Inflammatory macrophage (primary cell): ENCODE results near the gene ANK2.

ENCODE experiments used
- DNase-seq, 2 donors: peaks; one replicate each; pipeline ENCODE4 v3.0.0-alpha.2; 2020 to 2022

ANK2 gene

GRCh38 chr4:113355550-113356371 lies 306.3 kb downstream of the ANK2 start:
- DNase-seq = peak; percentile 24 to 29

GRCh38 chr4:113356453-113356852 lies 307.0 kb downstream of the ANK2 start:
- no peak for DNase-seq

- DNase-seq = no peak
These were observed 309.3 kb downstream of the ANK2 start for GRCh38 chr4:113358784-113359183.

- no peak for DNase-seq
These were observed 315.9 kb downstream of the ANK2 start for GRCh38 chr4:113365377-113365776.

GRCh38 chr4:113368056-113368455 lies 318.6 kb downstream of the ANK2 start:
- no peak for DNase-seq

- no peak for DNase-seq
These were observed 321.7 kb downstream of the ANK2 start for GRCh38 chr4:113371111-113371510.

GRCh38 chr4:113375964-113376666 lies 326.7 kb downstream of the ANK2 start:
- no peak for DNase-seq

GRCh38 chr4:113378836-113379235 lies 329.4 kb downstream of the ANK2 start:
- no peak for DNase-seq

GRCh38 chr4:113382704-113383103 lies 333.3 kb downstream of the ANK2 start:
- no peak for DNase-seq

GRCh38 chr4:113383111-113383785 lies 333.8 kb downstream of the ANK2 start:
- no peak for DNase-seq

GRCh38 chr4:113384600-113384999 lies 335.1 kb downstream of the ANK2 start:
- no peak for DNase-seq

- no peak for DNase-seq
These were observed 335.9 kb downstream of the ANK2 start for GRCh38 chr4:113385281-113385899.

- DNase-seq = no peak
These were observed 339.7 kb downstream of the ANK2 start for GRCh38 chr4:113389160-113389559.

GRCh38 chr4:113390850-113391249 lies 341.4 kb downstream of the ANK2 start:
- DNase-seq = no peak

- DNase-seq = no peak
These were observed 344.8 kb downstream of the ANK2 start for GRCh38 chr4:113394108-113394729.

GRCh38 chr4:113394730-113395530 lies 345.5 kb downstream of the ANK2 start:
- peak; percentile 85 for DNase-seq

GRCh38 chr4:113397114-113397701 lies 347.8 kb downstream of the ANK2 start:
- DNase-seq = no peak

GRCh38 chr4:113398441-113399143 lies 349.1 kb downstream of the ANK2 start:
- no peak for DNase-seq

- no peak for DNase-seq
These were observed 354.7 kb downstream of the ANK2 start for GRCh38 chr4:113404167-113404571.

- no peak for DNase-seq
These were observed 355.4 kb downstream of the ANK2 start for GRCh38 chr4:113404841-113405240.
